Thyroid gland (tissue), 4 donors: ENCODE data around the gene SMIM1. TPM values are rescaled to one million over a fixed set of nuclear protein-coding genes. Genes with fewer than 3 reads are reported as not detected.
A peak's percentile ranks its signal among the peaks of the same experiment; 100 is the strongest.

Source experiments
- DNase-seq, 2 donors: peaks; one replicate each; pipeline ENCODE4 v3.0.0-alpha.2; 2019
- H3K27ac ChIP-seq, 3 donors: fragments of 200-600 bp; sonication (generic); 1 replicate in 2 of 3; 2 replicates in 1 of 3; pipeline ENCODE4 v1.5.1; 2016 to 2019; ENCODE audit warnings: mild to moderate bottlenecking in 1 of 3, moderate library complexity in 1 of 3
- H3K27me3 ChIP-seq: fragments of 200-600 bp; sonication (generic); one replicate; pipeline ENCODE4 v1.5.1; 2019
- H3K36me3 ChIP-seq, 2 donors: fragments of 200-600 bp; sonication (generic); one replicate each; pipeline ENCODE4 v1.5.1; 2016 to 2019
- H3K4me1 ChIP-seq, 2 donors: fragments of 200-600 bp; sonication (generic); one replicate each; pipeline ENCODE4 v1.5.1; 2017 to 2019
- H3K4me3 ChIP-seq, 3 donors: fragments of 200-600 bp; sonication (generic); replicated peaks in 1 of 3; 1 replicate in 2 of 3; 2 replicates in 1 of 3; pipeline ENCODE4 v1.5.1; 2016; ENCODE audit warnings: mild to moderate bottlenecking in 1 of 3
- H3K9me3 ChIP-seq: fragments of 200-600 bp; sonication (generic); one replicate; pipeline ENCODE4 v1.5.1; 2017
- POLR2A ChIP-seq, 2 donors: fragments of 450-650 bp; IDR thresholded peaks; one replicate each; pipeline ENCODE4 v1.6.1; 2017; ENCODE audit warnings: antibody characterized with exemption in 2 of 2, mild to moderate bottlenecking in 2 of 2, moderate library complexity in 1 of 2
- WGBS, 2 donors: methylation state at CpG; one replicate each; pipeline ENCODE4 v1.1.5; 2017; 5-methylcytosine and 5-hydroxymethylcytosine counted together
- intact Hi-C: fragments of 100-400 bp; cut with DNase I; formaldehyde crosslinking; loops from one replicate; pipeline ENCODE4 v1.15.1; 2023
- total RNA-seq, 4 donors: library from RNA; depleted of rRNA; stranded (reverse); fragments of >200 nt; gene quantifications; one replicate each; pipeline ENCODE4 v1.2.3, GENCODE V29; 2016
- TF ChIP-seq, protein P1 (sequence below), 6 experiments: fragments of 200-600 bp in 3 of 6; fragments of 450-650 bp in 3 of 6; sonication (generic) in 3 of 6; IDR thresholded peaks; one replicate each; pipeline ENCODE4 v1.5.1; 2016 to 2019; ENCODE audit warnings: antibody characterized with exemption in 6 of 6, mild to moderate bottlenecking in 2 of 6, inconsistent platforms in 1 of 6, moderate library complexity in 1 of 6

SMIM1 gene
- total RNA-seq, 4 donors from 2014 or later, result 8.6 to 20.2 (median 9.7) TPM

DNA sequence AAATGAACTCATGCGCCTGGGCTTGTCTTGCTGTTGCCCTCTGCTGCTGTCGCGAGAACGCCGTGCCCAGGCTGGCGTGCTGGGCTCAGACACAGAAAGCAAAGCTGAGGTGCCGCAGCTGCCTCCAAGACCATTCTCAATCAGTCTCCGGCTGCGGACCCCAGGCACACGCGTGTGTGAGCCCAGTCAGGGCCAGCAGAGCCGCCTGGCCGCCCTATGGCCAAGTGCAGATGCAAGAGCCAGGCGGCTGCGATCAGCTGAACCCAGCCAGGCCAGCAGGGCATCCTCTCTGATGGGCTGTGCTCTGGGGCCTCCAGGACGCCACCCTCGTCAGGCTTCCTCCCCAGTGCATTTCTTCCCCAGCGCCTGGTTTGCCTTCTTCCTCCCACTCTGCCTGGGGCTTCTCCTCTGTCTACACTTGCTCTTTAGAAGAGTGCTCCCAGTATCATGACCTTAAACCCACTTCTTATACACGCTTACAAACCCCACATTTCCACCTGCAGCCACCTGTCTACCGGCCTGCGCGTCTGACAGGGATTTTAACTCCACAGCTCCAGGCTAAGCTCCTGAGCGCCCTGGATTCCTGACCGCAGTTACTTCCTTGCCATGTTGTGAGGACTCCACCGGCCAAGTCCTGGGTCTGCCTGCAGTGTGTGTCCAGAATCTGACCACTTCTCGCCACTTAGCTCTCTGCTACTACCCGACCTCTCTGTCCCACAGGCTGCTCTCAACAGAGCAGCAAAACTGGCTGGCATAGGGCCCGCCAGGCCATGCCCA, 45.5 kb downstream of the SMIM1 start:
- WGBS, 2 donors, result 94% methylated on average over 17 to 21 of the region's 28 CpGs
- TF ChIP-seq POLR2A (IDR thresholded peaks at IDR 0.05), result no peak
- TF ChIP-seq, protein P1, sequence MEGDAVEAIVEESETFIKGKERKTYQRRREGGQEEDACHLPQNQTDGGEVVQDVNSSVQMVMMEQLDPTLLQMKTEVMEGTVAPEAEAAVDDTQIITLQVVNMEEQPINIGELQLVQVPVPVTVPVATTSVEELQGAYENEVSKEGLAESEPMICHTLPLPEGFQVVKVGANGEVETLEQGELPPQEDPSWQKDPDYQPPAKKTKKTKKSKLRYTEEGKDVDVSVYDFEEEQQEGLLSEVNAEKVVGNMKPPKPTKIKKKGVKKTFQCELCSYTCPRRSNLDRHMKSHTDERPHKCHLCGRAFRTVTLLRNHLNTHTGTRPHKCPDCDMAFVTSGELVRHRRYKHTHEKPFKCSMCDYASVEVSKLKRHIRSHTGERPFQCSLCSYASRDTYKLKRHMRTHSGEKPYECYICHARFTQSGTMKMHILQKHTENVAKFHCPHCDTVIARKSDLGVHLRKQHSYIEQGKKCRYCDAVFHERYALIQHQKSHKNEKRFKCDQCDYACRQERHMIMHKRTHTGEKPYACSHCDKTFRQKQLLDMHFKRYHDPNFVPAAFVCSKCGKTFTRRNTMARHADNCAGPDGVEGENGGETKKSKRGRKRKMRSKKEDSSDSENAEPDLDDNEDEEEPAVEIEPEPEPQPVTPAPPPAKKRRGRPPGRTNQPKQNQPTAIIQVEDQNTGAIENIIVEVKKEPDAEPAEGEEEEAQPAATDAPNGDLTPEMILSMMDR (IDR thresholded peaks at IDR 0.05), result no peak
- Histone ChIP-seq H3K27me3 (no peaks in the 10 kb centered on the region), H3K4me3 (no peak overlapping the region), H3K9me3 (no peaks in the 10 kb centered on the region), H3K4me1 (no peaks in the 10 kb centered on the region), H3K36me3 (peaks cover 25 to 33% of the 10 kb centered on the region in 2 donors), H3K27ac (no peak overlapping the region)
- no peak for DNase-seq
- intact Hi-C loops, result no loop called here

DNA sequence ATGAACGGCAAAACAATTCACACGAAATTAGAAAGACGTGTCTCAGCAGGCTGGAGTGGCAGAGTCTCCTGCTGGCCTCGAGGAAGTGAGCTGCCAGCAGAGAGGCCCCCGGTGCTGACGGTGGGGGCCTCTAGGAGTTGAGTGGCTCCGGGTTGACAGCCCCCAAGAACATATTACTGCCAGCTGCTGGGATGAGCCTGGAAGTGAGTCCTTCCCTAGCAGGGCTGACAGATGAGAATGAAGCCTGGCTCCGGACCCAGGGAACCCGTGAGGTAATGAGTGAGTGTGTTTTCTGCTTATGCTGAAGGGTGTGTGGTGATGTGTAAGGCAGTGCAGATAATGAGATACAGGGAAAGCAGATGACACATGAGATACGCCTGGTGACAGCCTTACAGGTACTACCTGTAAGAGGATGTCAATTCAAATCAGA, 47.2 kb downstream of the SMIM1 start:
- Histone ChIP-seq H3K4me3 (no peak overlapping the region), H3K4me1 (no peaks in the 10 kb centered on the region), H3K36me3 (peaks cover 21 to 31% of the 10 kb centered on the region in 2 donors), H3K9me3 (no peaks in the 10 kb centered on the region), H3K27ac (no peak overlapping the region), H3K27me3 (no peaks in the 10 kb centered on the region)
- no peak for DNase-seq
- 82 to 87% methylated on average over 10 of the region's 10 CpGs for WGBS, 2 donors
- intact Hi-C loops, result no loop called here
- TF ChIP-seq, protein P1 (IDR thresholded peaks at IDR 0.05), result no peak
- no peak for TF ChIP-seq POLR2A (IDR thresholded peaks at IDR 0.05)

DNA sequence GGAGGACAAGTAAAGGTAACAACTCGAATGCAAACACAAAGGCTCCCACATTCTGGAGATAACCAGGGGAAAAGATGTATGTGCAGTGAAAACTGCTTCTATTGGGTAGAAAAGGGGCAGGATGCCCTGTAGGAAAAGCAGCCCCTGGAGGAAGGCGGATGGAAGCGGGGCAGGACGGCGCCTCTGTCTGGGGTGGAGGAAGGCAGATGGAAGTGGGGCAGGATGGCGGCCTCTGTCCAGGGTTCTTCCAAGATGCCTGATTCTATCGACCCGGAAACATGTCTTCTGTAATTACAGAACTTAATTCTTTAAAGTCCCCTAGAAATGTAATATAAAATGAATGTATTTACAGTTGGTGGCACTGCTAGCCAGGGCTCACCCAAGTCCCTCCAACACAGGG, 47.8 kb downstream of the SMIM1 start:
- TF ChIP-seq POLR2A (IDR thresholded peaks at IDR 0.05), result no peak
- TF ChIP-seq, protein P1 (IDR thresholded peaks at IDR 0.05), result no peak
- 90 to 92% methylated on average over 8 of the region's 8 CpGs for WGBS, 2 donors
- peaks cover 20 to 25% of the 10 kb centered on the region in 2 donors for H3K36me3 ChIP-seq
- H3K27ac ChIP-seq, result no peak overlapping the region
- H3K4me3 ChIP-seq, result no peak overlapping the region
- no peaks in the 10 kb centered on the region for H3K27me3 ChIP-seq
- no peaks in the 10 kb centered on the region for H3K4me1 ChIP-seq
- intact Hi-C loops, result no loop called here
- no peaks in the 10 kb centered on the region for H3K9me3 ChIP-seq
- DNase-seq, result no peak

DNA sequence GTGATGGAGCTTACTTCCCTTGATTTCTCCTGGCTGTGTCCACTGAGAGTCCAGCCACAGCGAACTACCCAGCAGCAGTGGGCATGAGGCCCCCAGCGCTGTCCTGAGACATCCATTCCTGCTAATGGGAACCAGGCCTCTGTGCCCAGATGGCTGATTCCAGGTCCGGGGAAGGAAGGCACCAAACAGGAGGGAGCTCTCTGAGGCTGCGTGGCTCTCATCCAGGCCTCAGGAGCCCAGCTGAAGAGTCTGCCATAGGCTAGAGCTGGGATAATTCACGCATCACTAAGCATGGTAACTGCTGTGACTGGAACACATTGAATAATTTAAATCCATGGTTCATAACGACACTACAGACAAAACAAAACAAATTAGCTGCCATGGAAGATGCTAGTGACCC, 48.5 kb downstream of the SMIM1 start:
- TF ChIP-seq, protein P1 (IDR thresholded peaks at IDR 0.05), result no peak
- TF ChIP-seq POLR2A (IDR thresholded peaks at IDR 0.05), result no peak
- Histone ChIP-seq H3K27me3 (no peaks in the 10 kb centered on the region), H3K4me1 (no peaks in the 10 kb centered on the region), H3K36me3 (peaks cover 20 to 25% of the 10 kb centered on the region in 2 donors), H3K27ac (no peak overlapping the region), H3K4me3 (no peak overlapping the region), H3K9me3 (no peaks in the 10 kb centered on the region)
- DNase-seq, result peak; percentile 78
- WGBS, 2 donors, result 49 to 62% methylated on average over 4 to 6 of the region's 6 CpGs
- intact Hi-C loops, result no loop called here

DNA sequence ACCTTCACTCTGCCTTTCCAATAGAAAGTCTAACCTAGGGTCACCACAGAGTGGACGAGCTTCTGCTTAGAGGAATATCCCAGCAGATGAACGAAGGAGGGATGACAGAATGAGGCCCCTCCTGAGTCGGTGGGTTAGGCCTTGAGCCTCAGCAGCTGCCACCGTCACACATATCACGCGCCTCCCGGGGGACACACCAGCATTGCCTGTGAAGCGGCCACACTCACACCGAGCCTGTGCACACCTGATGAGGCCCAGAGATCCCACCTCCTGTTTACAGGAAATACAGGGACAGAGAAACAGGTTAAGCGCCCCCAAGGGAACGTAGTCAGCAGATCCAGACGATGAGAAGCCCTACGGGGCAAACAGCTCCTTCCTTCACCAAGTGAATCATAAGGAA, 48.9 kb downstream of the SMIM1 start:
- H3K4me1 ChIP-seq, result no peaks in the 10 kb centered on the region
- no peak overlapping the region for H3K27ac ChIP-seq
- H3K36me3 ChIP-seq, result peaks cover 20 to 28% of the 10 kb centered on the region in 2 donors
- no peaks in the 10 kb centered on the region for H3K9me3 ChIP-seq
- no peaks in the 10 kb centered on the region for H3K27me3 ChIP-seq
- no peak for DNase-seq
- 81 to 82% methylated on average over 13 of the region's 13 CpGs for WGBS, 2 donors
- no peak for TF ChIP-seq POLR2A (IDR thresholded peaks at IDR 0.05)
- TF ChIP-seq, protein P1 (IDR thresholded peaks at IDR 0.05), result no peak
- no peak overlapping the region for H3K4me3 ChIP-seq
- intact Hi-C loops, result no loop called here
